Stimulated activated CD8-positive, alpha-beta memory T cell treated with anti-CD3 and anti-CD28 coated beads, Interleukin-2, amount 100 ng/mL, for 1 hour (primary cell): ENCODE data around the gene IQSEC2.
A peak's percentile ranks its signal among the peaks of the same experiment; 100 is the strongest.

ENCODE experiments used
- DNase-seq, 2 donors: peaks; one replicate each; pipeline ENCODE4 v3.0.0-alpha.2; 2020; ENCODE audit warnings: low read depth in 2 of 2

The IQSEC2 gene

GRCh38 chrX:53268173-53268572, 13.2 kb downstream of the IQSEC2 start:
- DNase-seq, result no peak

- DNase-seq, result no peak
These were observed 14.5 kb downstream of the IQSEC2 start for GRCh38 chrX:53266914-53267313.

GRCh38 chrX:53265771-53266574, 15.4 kb downstream of the IQSEC2 start:
- no peak for DNase-seq

- DNase-seq, result peak in 1 of 2 donors; percentile 16
These were observed 17.7 kb downstream of the IQSEC2 start for GRCh38 chrX:53263597-53264094.

- no peak for DNase-seq
These were observed 18.4 kb downstream of the IQSEC2 start for GRCh38 chrX:53262918-53263394.

GRCh38 chrX:53262189-53262917, 19.0 kb downstream of the IQSEC2 start:
- DNase-seq, result no peak

- no peak for DNase-seq
These were observed 19.9 kb downstream of the IQSEC2 start for GRCh38 chrX:53261355-53261972.

- no peak for DNase-seq
These were observed 20.5 kb downstream of the IQSEC2 start for GRCh38 chrX:53260836-53261235.

- DNase-seq, result no peak
These were observed 23.5 kb downstream of the IQSEC2 start for GRCh38 chrX:53257670-53258423.

GRCh38 chrX:53257166-53257565, 24.2 kb downstream of the IQSEC2 start:
- no peak for DNase-seq

GRCh38 chrX:53256446-53257041, 24.8 kb downstream of the IQSEC2 start:
- DNase-seq, result no peak

- DNase-seq, result no peak
These were observed 25.6 kb downstream of the IQSEC2 start for GRCh38 chrX:53255738-53256191.

- DNase-seq, result no peak
These were observed 26.6 kb downstream of the IQSEC2 start for GRCh38 chrX:53254570-53255461.

GRCh38 chrX:53253293-53254020, 27.9 kb downstream of the IQSEC2 start:
- no peak for DNase-seq

- no peak for DNase-seq
These were observed 30.1 kb downstream of the IQSEC2 start for GRCh38 chrX:53251307-53251706.

- DNase-seq, result no peak
These were observed 30.8 kb downstream of the IQSEC2 start for GRCh38 chrX:53250556-53250955.

- no peak for DNase-seq
These were observed 31.9 kb downstream of the IQSEC2 start for GRCh38 chrX:53249408-53250042.

GRCh38 chrX:53247928-53248327, 33.5 kb downstream of the IQSEC2 start:
- DNase-seq, result no peak

GRCh38 chrX:53246231-53246630, 35.2 kb downstream of the IQSEC2 start:
- no peak for DNase-seq
